ENCODE results near the gene SGSM2.

The SGSM2 gene

GRCh38 chr17:2399572-2400473 is 62.5 kb downstream of the SGSM2 start:
- peak; percentile 94 for DNase-seq

GRCh38 chr17:2400474-2400866 is 63.2 kb downstream of the SGSM2 start:
- DNase-seq, result no peak

GRCh38 chr17:2400877-2401425 is 63.6 kb downstream of the SGSM2 start, which contains the start of gene MNT:
Gene MNT (minus strand): TSS chr17:2401060. CDS start chr17:2400712, 348 bp downstream.
- DNase-seq, result peak; percentile 90

- peak; percentile 96 for DNase-seq
These were observed 64.3 kb downstream of the SGSM2 start for GRCh38 chr17:2401426-2402221.

- peak; percentile 3 for DNase-seq
These were observed 65.2 kb downstream of the SGSM2 start for GRCh38 chr17:2402544-2402943.

- no peak for DNase-seq
These were observed 65.7 kb downstream of the SGSM2 start for GRCh38 chr17:2403044-2403443.

GRCh38 chr17:2405247-2405926 is 68.1 kb downstream of the SGSM2 start:
- peak; percentile 51 for DNase-seq

GRCh38 chr17:2406271-2406902 is 69.1 kb downstream of the SGSM2 start:
- no peak for DNase-seq

GRCh38 chr17:2406903-2407790 is 69.8 kb downstream of the SGSM2 start:
- peak; percentile 89 for DNase-seq

GRCh38 chr17:2410951-2411350 is 73.7 kb downstream of the SGSM2 start:
- no peak for DNase-seq

GRCh38 chr17:2412561-2413021 is 75.3 kb downstream of the SGSM2 start:
- DNase-seq, result no peak

GRCh38 chr17:2414446-2415064 is 77.3 kb downstream of the SGSM2 start:
- DNase-seq, result no peak

- no peak for DNase-seq
These were observed 77.8 kb downstream of the SGSM2 start for GRCh38 chr17:2415081-2415480.

- peak; percentile 82 for DNase-seq
These were observed 78.9 kb downstream of the SGSM2 start for GRCh38 chr17:2416010-2416734.

GRCh38 chr17:2418572-2418971 is 81.3 kb downstream of the SGSM2 start:
- DNase-seq, result no peak

- no peak for DNase-seq
These were observed 82.2 kb downstream of the SGSM2 start for GRCh38 chr17:2419486-2419885.

- no peak for DNase-seq
These were observed 82.9 kb downstream of the SGSM2 start for GRCh38 chr17:2420176-2420575.

- DNase-seq, result no peak
These were observed 84.2 kb downstream of the SGSM2 start for GRCh38 chr17:2421315-2422147.

- DNase-seq, result no peak
These were observed 86.0 kb downstream of the SGSM2 start for GRCh38 chr17:2423271-2423670.
